Activated CD8-positive, alpha-beta memory T cell treated with anti-CD3 and anti-CD28 coated beads, Interleukin-2, amount 50 U/mL, for 1 hour (primary cell): ENCODE measurements around the gene EHMT1.

Experiments
- DNase-seq: peaks from one replicate; pipeline ENCODE4 v3.0.0-alpha.2; 2020; ENCODE audit errors: extremely low read depth

The EHMT1 gene

GRCh38 chr9:137825324-137825989, 206.7 kb downstream of the EHMT1 start:
- no peak for DNase-seq

- no peak for DNase-seq
Observed at GRCh38 chr9:137827908-137828526, 209.2 kb downstream of the EHMT1 start.

- DNase-seq: no peak
Observed at GRCh38 chr9:137828527-137829259, 209.9 kb downstream of the EHMT1 start.

- DNase-seq: no peak
Observed at GRCh38 chr9:137829260-137829996, 210.6 kb downstream of the EHMT1 start.

- no peak for DNase-seq
Observed at GRCh38 chr9:137832191-137832700, 213.4 kb downstream of the EHMT1 start.

GRCh38 chr9:137832830-137833590, 214.2 kb downstream of the EHMT1 start:
- no peak for DNase-seq

GRCh38 chr9:137833721-137834613, 215.2 kb downstream of the EHMT1 start:
- DNase-seq: no peak

GRCh38 chr9:137834846-137835546, 216.2 kb downstream of the EHMT1 start:
- DNase-seq: no peak

- no peak for DNase-seq
Observed at GRCh38 chr9:137836151-137836830, 217.5 kb downstream of the EHMT1 start.

- DNase-seq: no peak
Observed at GRCh38 chr9:137836831-137837241, 218.0 kb downstream of the EHMT1 start.

- no peak for DNase-seq
Observed at GRCh38 chr9:137837345-137838278, 218.8 kb downstream of the EHMT1 start.

- no peak for DNase-seq
Observed at GRCh38 chr9:137838576-137838975, 219.8 kb downstream of the EHMT1 start.

- DNase-seq: no peak
Observed at GRCh38 chr9:137843355-137843754, 224.6 kb downstream of the EHMT1 start.

GRCh38 chr9:137851516-137852267, 232.9 kb downstream of the EHMT1 start:
- DNase-seq: no peak

- no peak for DNase-seq
Observed at GRCh38 chr9:137853392-137853995, 234.7 kb downstream of the EHMT1 start.

GRCh38 chr9:137860361-137860760, 241.6 kb downstream of the EHMT1 start:
- no peak for DNase-seq
